DND-41 (cell line): ENCODE results near the gene FOCAD.

Experiments used
- EZH2 ChIP-seq: IDR thresholded peaks from 3 replicates; pipeline ENCODE4 v1.6.1; 2012; ENCODE audit warnings: borderline replicate concordance, low read depth, mild to moderate bottlenecking, moderate library complexity, low read length, inconsistent platforms; ENCODE audit not compliant: severe bottlenecking
- TF ChIP-seq, protein P1 (sequence below): IDR thresholded peaks from 2 replicates; pipeline ENCODE4 v1.5.1; 2012; ENCODE audit warnings: borderline replicate concordance, low read length, moderate library complexity, mild to moderate bottlenecking; ENCODE audit not compliant: poor library complexity, severe bottlenecking; ENCODE audit errors: extremely low read depth

DNA sequence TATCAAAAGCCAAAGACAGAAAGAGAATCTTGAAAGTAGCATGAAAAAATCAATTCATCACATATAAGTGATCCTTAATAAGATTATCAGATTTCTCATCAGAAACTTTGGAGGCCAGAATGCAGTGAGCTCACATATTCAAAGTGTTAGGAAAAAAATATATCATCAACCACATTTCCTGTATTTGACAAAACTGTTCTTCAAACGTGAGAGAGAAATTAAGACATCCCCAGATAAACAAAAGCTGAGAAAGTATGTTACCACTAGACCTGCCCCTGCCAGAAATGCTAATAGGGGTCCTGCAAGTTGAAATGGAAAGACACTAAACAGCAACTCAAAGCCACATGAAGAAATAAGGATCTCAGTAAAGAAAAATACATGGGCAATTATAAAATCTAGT is 317.5 kb downstream of the FOCAD start:
- TF ChIP-seq, protein P1, sequence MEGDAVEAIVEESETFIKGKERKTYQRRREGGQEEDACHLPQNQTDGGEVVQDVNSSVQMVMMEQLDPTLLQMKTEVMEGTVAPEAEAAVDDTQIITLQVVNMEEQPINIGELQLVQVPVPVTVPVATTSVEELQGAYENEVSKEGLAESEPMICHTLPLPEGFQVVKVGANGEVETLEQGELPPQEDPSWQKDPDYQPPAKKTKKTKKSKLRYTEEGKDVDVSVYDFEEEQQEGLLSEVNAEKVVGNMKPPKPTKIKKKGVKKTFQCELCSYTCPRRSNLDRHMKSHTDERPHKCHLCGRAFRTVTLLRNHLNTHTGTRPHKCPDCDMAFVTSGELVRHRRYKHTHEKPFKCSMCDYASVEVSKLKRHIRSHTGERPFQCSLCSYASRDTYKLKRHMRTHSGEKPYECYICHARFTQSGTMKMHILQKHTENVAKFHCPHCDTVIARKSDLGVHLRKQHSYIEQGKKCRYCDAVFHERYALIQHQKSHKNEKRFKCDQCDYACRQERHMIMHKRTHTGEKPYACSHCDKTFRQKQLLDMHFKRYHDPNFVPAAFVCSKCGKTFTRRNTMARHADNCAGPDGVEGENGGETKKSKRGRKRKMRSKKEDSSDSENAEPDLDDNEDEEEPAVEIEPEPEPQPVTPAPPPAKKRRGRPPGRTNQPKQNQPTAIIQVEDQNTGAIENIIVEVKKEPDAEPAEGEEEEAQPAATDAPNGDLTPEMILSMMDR = no peak
- TF ChIP-seq EZH2 = no peak
